Endothelial cell of umbilical vein (primary cell): Measurements from ENCODE around the gene SFMBT1. TPM values are rescaled to one million over a fixed set of nuclear protein-coding genes. Genes with fewer than 3 reads are reported as not detected.

Experiments used
- BruUV-seq: library from RNA; stranded (reverse); fragments of 400-500 nt; replicated peaks from 2 replicates; lab custom pipeline; 2021; lab: Mats Ljungman, UMichigan
- CTCF ChIA-PET: fragments of 300-600, 350-600 bp; sonication (Branson Sonifier 250); formaldehyde crosslinking; loops from one replicate; lab custom pipeline; 2021; ENCODE audit warnings: antibody characterized with exemption, inconsistent platforms; lab: Charles Lee
- POLR2A ChIA-PET: fragments of 300-600, 350-600 bp; sonication (Branson Sonifier 250); formaldehyde crosslinking; loops from one replicate; lab custom pipeline; 2021; ENCODE audit warnings: antibody characterized with exemption, inconsistent platforms; lab: Charles Lee
- DNase-seq: peaks from one replicate; pipeline ENCODE4 v3.0.0-alpha.2; 2011; ENCODE audit warnings: low read depth, low spot score
- FAIRE-seq: peaks from 2 replicates; lab custom pipeline; 2011; peaks lifted over from hg19 to GRCh38; lab: Jason Lieb, UNC
- H2AFZ ChIP-seq: 2 replicates; pipeline ENCODE4 v1.6.0; 2012; ENCODE audit warnings: low read depth, low read length, control low read depth, inconsistent platforms
- H3K27ac ChIP-seq: 2 replicates; pipeline ENCODE4 v1.5.1; 2011; ENCODE audit warnings: low read depth, mild to moderate bottlenecking, control low read depth, low read length, moderate library complexity; ENCODE audit not compliant: insufficient read depth
- H3K27me3 ChIP-seq, 2 experiments: 2 replicates each; pipeline versions ENCODE4 v1.6.0 to v1.6.1; 2011; ENCODE audit warnings: low read length in 2 of 2, mixed read lengths in 1 of 2; ENCODE audit not compliant: control insufficient read depth in 2 of 2, insufficient read depth in 2 of 2
- H3K36me3 ChIP-seq, 2 experiments: 2 replicates in 1 of 2; 3 replicates in 1 of 2; pipeline ENCODE4 v1.5.1; 2011; ENCODE audit warnings: low read length in 2 of 2, mild to moderate bottlenecking in 1 of 2, moderate library complexity in 1 of 2; ENCODE audit not compliant: control insufficient read depth in 2 of 2, insufficient read depth in 2 of 2; ENCODE audit errors: extremely low read depth in 1 of 2
- H3K4me1 ChIP-seq: 3 replicates; pipeline ENCODE4 v1.5.1; 2011; ENCODE audit warnings: mild to moderate bottlenecking, low read length; ENCODE audit not compliant: control insufficient read depth, insufficient read depth; ENCODE audit errors: extremely low read depth
- H3K4me2 ChIP-seq: 2 replicates; pipeline ENCODE4 v1.6.1; 2011; ENCODE audit warnings: low read length, control low read depth, mixed read lengths; ENCODE audit not compliant: insufficient read depth
- H3K4me3 ChIP-seq, 3 experiments: fragments of 200-600 bp in 1 of 3; sonication (generic), shearing (Covaris generic) in 1 of 3; replicated peaks in 1 of 3; 2 replicates each; pipeline ENCODE4 v1.5.1; 2011 to 2016; ENCODE audit warnings: control low read depth in 3 of 3, low read length in 3 of 3, mild to moderate bottlenecking in 2 of 3, inconsistent platforms in 1 of 3, low read depth in 1 of 3, moderate library complexity in 1 of 3; ENCODE audit not compliant: insufficient read depth in 1 of 3
- H3K79me2 ChIP-seq: 2 replicates; pipeline ENCODE4 v1.6.0; 2012; ENCODE audit warnings: low read length, inconsistent platforms; ENCODE audit not compliant: control insufficient read depth, insufficient read depth
- H3K9ac ChIP-seq: replicated peaks from 2 replicates; pipeline ENCODE3; 2011; ENCODE audit warnings: low read length, control low read depth; ENCODE audit not compliant: insufficient read depth; ENCODE audit errors: extremely low read depth
- H3K9me1 ChIP-seq: replicated peaks from 3 replicates; pipeline ENCODE4 v1.6.0; 2011; ENCODE audit warnings: mild to moderate bottlenecking, low read length; ENCODE audit not compliant: control insufficient read depth, insufficient read depth; ENCODE audit errors: extremely low read depth
- H3K9me3 ChIP-seq: replicated peaks from 2 replicates; pipeline ENCODE4 v1.5.1; 2012; ENCODE audit warnings: low read length, inconsistent platforms; ENCODE audit not compliant: control insufficient read depth, insufficient read depth
- H4K20me1 ChIP-seq: replicated peaks from 2 replicates; pipeline ENCODE3; 2011; ENCODE audit warnings: mild to moderate bottlenecking, low read length; ENCODE audit not compliant: control insufficient read depth, insufficient read depth; ENCODE audit errors: extremely low read depth
- CTCF ChIP-seq, 2 donors: IDR thresholded peaks; 1 replicate in 1 of 2; 2 replicates in 1 of 2; pipeline ENCODE4 v1.5.1; 2011; ENCODE audit warnings: low read length in 2 of 2, mild to moderate bottlenecking in 2 of 2, moderate library complexity in 2 of 2, control low read depth in 1 of 2, inconsistent platforms in 1 of 2, low read depth in 1 of 2; ENCODE audit not compliant: insufficient read depth in 1 of 2; ENCODE audit errors: extremely low read depth in 1 of 2
- EZH2 ChIP-seq: IDR thresholded peaks from 2 replicates; pipeline ENCODE4 v1.6.1; 2012; ENCODE audit warnings: borderline replicate concordance, low read depth, mild to moderate bottlenecking, moderate library complexity, low read length, inconsistent platforms; ENCODE audit not compliant: severe bottlenecking
- JUN ChIP-seq: IDR thresholded peaks from 2 replicates; pipeline ENCODE4 v1.6.1; 2011; ENCODE audit warnings: borderline replicate concordance, low read depth; ENCODE audit not compliant: insufficient read length, insufficient read depth
- MAX ChIP-seq: IDR thresholded peaks from 2 replicates; pipeline ENCODE4 v1.6.1; 2011; ENCODE audit not compliant: insufficient read depth, insufficient read length
- MYC ChIP-seq: IDR thresholded peaks from one replicate; pipeline ENCODE4 v1.6.1; 2011; ENCODE audit warnings: mild to moderate bottlenecking, low read depth, low read length
- POLR2AphosphoS5 ChIP-seq: IDR thresholded peaks from 2 replicates; pipeline ENCODE4 v1.6.1; 2012; ENCODE audit warnings: low read depth, mild to moderate bottlenecking, control low read depth, low read length, moderate library complexity; ENCODE audit not compliant: insufficient read depth
- dilution Hi-C: fragments of 300-500 bp; cut with MboI; formaldehyde crosslinking; loops from one replicate; pipeline ENCODE4 v1.15.0; 2019; ENCODE audit warnings: low sequenced_read_pairs; ENCODE audit not compliant: extremely low pct_ligation_motif_present
- intact Hi-C: fragments of 100-400 bp; cut with micrococcal nuclease; formaldehyde crosslinking; loops from one replicate; pipeline ENCODE4 v1.10.0; 2022
- polyA plus RNA-seq, 4 experiments: library from polyadenylated mRNA; depleted of rRNA in 3 of 4; stranded (reverse) in 3 of 4; unstranded in 1 of 4; fragments of >200 nt; gene quantifications; 2 replicates each; pipeline versions ENCODE4 v1.2.1 to v1.2.3, GENCODE V29; 2011 to 2012; ENCODE audit warnings: missing spikeins in 1 of 4
- total RNA-seq: library from RNA; stranded (reverse); gene quantifications from 2 replicates; pipeline ENCODE4 v1.2.3, GENCODE V29; 2021

SFMBT1 gene
- total and polyA plus RNA-seq, 2 donors (not counting 3 experiments of a cell fraction or from before 2014, with no cell fraction given), result 1.8 to 6.0 TPM

GRCh38 chr3:52870471-52870870, 175.4 kb downstream of the SFMBT1 start:
- intact Hi-C loops, result no loop called here
- POLR2A ChIA-PET, result no interaction called here

More at GRCh38 chr3:52870471-52870870, 175.4 kb downstream of the SFMBT1 start:
- no peak overlapping the region for H3K4me3 ChIP-seq
- H3K27ac ChIP-seq, result no peak overlapping the region
- no peaks in the 10 kb centered on the region for H3K9me3 ChIP-seq
- no TSS peak for BruUV-seq
- H3K4me2 ChIP-seq, result no peak overlapping the region
- FAIRE-seq (no peak), DNase-seq (no peak)
- no peaks in the 10 kb centered on the region for H4K20me1 ChIP-seq
- no peaks in the 10 kb centered on the region for H3K4me1 ChIP-seq
- H3K9ac ChIP-seq, result no peak overlapping the region
- dilution Hi-C loops, result no loop called here
- CTCF ChIA-PET, result interaction anchor here (1.1 kb wide), 1 partner anchor 65 kb away, joined by 3 read pairs; no protein-coding TSS in a partner anchor
- no peaks in the 10 kb centered on the region for H3K79me2 ChIP-seq
- no peak for TF ChIP-seq MYC
- no peak for TF ChIP-seq EZH2
- no peak for TF ChIP-seq CTCF (IDR thresholded peaks at IDR 0.05; ENCODE audit: extremely low read depth in 1 of 2, insufficient read depth in 1 of 2, low read depth in 1 of 2, low read length in 2 of 2)
- TF ChIP-seq JUN, result no peak
- TF ChIP-seq MAX, result no peak
- no peak for TF ChIP-seq POLR2AphosphoS5
- H3K36me3 ChIP-seq, result no peaks in the 10 kb centered on the region
- no peaks in the 10 kb centered on the region for H3K27me3 ChIP-seq
- H3K9me1 ChIP-seq, result no peaks in the 10 kb centered on the region
- H2AFZ ChIP-seq, result no peak overlapping the region
